Measurements from ENCODE around the gene KIRREL1.

KIRREL1 gene

GRCh38 chr1:158149175-158149574 lies 155.7 kb downstream of the KIRREL1 start:
- no peak for DNase-seq

Data from retina (tissue), 1 donor.